ENCODE results near the gene FCRL4.

- TF ChIP-seq SUZ12 (IDR thresholded peaks at IDR 0.05; ENCODE audit: extremely low read depth, insufficient read depth, insufficient read length) (no peak), ZNF274 (IDR thresholded peaks at IDR 0.05; ENCODE audit: low read depth, low read length) (no peak), YY1 (IDR thresholded peaks at IDR 0.05; ENCODE audit: insufficient read depth, insufficient read length) (no peak)
Observed at GRCh38 chr1:157624471-157624870, 26.6 kb upstream of the FCRL4 start.
